Liver (tissue), 9 donors: ENCODE measurements around the gene LMOD1. TPM values are rescaled to one million over a fixed set of nuclear protein-coding genes. Genes with fewer than 3 reads are reported as not detected.

Source experiments
- DNase-seq: peaks from one replicate; pipeline ENCODE4 v3.0.0-alpha.2; 2017; ENCODE audit warnings: low spot score
- H3K27ac ChIP-seq, 2 donors: one replicate each; pipeline ENCODE4 v1.7.0; 2013; ENCODE audit warnings: inconsistent platforms in 2 of 2, low read length in 2 of 2, control low read depth in 1 of 2, low read depth in 1 of 2, mild to moderate bottlenecking in 1 of 2
- H3K27me3 ChIP-seq, 4 donors: one replicate each; pipeline versions ENCODE4 v1.6.1 to v1.7.0; 2013; ENCODE audit warnings: low read length in 3 of 4, inconsistent platforms in 1 of 4, mild to moderate bottlenecking in 1 of 4, moderate library complexity in 1 of 4; ENCODE audit not compliant: control insufficient read depth in 4 of 4, insufficient read depth in 4 of 4
- H3K36me3 ChIP-seq, 4 donors: one replicate each; pipeline versions ENCODE4 v1.6.1 to v1.7.0; 2013; ENCODE audit warnings: low read length in 3 of 4, mild to moderate bottlenecking in 3 of 4, low read depth in 1 of 4, moderate library complexity in 1 of 4; ENCODE audit not compliant: control insufficient read depth in 4 of 4, insufficient read depth in 3 of 4
- H3K4me1 ChIP-seq, 4 donors: one replicate each; pipeline versions ENCODE4 v1.6.1 to v1.7.0; 2013; ENCODE audit warnings: low read length in 3 of 4, mild to moderate bottlenecking in 3 of 4, moderate library complexity in 1 of 4; ENCODE audit not compliant: control insufficient read depth in 4 of 4, insufficient read depth in 4 of 4
- H3K4me3 ChIP-seq, 3 donors: one replicate each; pipeline versions ENCODE4 v1.6.1 to v1.7.0; 2013; ENCODE audit warnings: low read length in 3 of 3, control low read depth in 1 of 3, low read depth in 1 of 3, mild to moderate bottlenecking in 1 of 3
- H3K9ac ChIP-seq, 2 donors: one replicate each; pipeline ENCODE4 v1.7.0; 2013; ENCODE audit warnings: low read length in 2 of 2, mild to moderate bottlenecking in 2 of 2, moderate library complexity in 2 of 2, control low read depth in 1 of 2, low read depth in 1 of 2
- H3K9me3 ChIP-seq, 4 donors: one replicate each; pipeline versions ENCODE4 v1.6.1 to v1.7.0; 2013; ENCODE audit warnings: low read length in 3 of 4; ENCODE audit not compliant: control insufficient read depth in 4 of 4
- EGR1 ChIP-seq, 2 donors: IDR thresholded peaks; 2 replicates each; pipeline ENCODE4 v1.6.1; 2016 to 2018; ENCODE audit warnings: antibody characterized with exemption in 2 of 2, low read depth in 2 of 2
- FOXA2 ChIP-seq: IDR thresholded peaks from 2 replicates; pipeline ENCODE4 v1.6.1; 2016; ENCODE audit warnings: antibody characterized with exemption
- GABPA ChIP-seq, 2 donors: IDR thresholded peaks in 1 of 2; conservative IDR thresholded peaks in 1 of 2; 2 replicates each; pipeline ENCODE4 v1.6.1; 2016; ENCODE audit warnings: antibody characterized with exemption in 2 of 2, mild to moderate bottlenecking in 1 of 2, moderate library complexity in 1 of 2
- HNF4A ChIP-seq, 2 donors: conservative IDR thresholded peaks; 2 replicates each; pipeline ENCODE4 v1.6.1; 2016; ENCODE audit warnings: antibody characterized with exemption in 2 of 2, mild to moderate bottlenecking in 2 of 2
- HNF4G ChIP-seq: IDR thresholded peaks from 2 replicates; pipeline ENCODE4 v1.6.1; 2016; ENCODE audit warnings: antibody characterized with exemption
- JUND ChIP-seq, 2 donors: IDR thresholded peaks; 2 replicates each; pipeline ENCODE4 v1.6.1; 2016; ENCODE audit warnings: antibody characterized with exemption in 2 of 2
- RAD21 ChIP-seq, 2 donors: IDR thresholded peaks; 2 replicates each; pipeline ENCODE4 v1.6.1; 2016; ENCODE audit warnings: antibody characterized with exemption in 2 of 2, mild to moderate bottlenecking in 2 of 2
- RXRA ChIP-seq, 2 donors: IDR thresholded peaks; 2 replicates each; pipeline ENCODE4 v1.6.1; 2017 to 2018; ENCODE audit warnings: antibody characterized with exemption in 2 of 2, mild to moderate bottlenecking in 1 of 2
- SP1 ChIP-seq: IDR thresholded peaks from 2 replicates; pipeline ENCODE4 v1.6.1; 2018; ENCODE audit warnings: antibody characterized with exemption, mild to moderate bottlenecking
- TAF1 ChIP-seq: conservative IDR thresholded peaks from 2 replicates; pipeline ENCODE4 v1.6.1; 2016; ENCODE audit warnings: antibody characterized with exemption, mild to moderate bottlenecking
- WGBS: extraction: QIAGEN DNeasy Blood & Tissue Kit; methylation state at CpG from one replicate; pipeline ENCODE4 v1.1.7; 2013; 5-methylcytosine and 5-hydroxymethylcytosine counted together
- polyA plus RNA-seq, 2 donors: library from polyadenylated mRNA; stranded (reverse) in 1 of 2; unstranded in 1 of 2; fragments of 200-250 nt in 1 of 2; fragments of >200 nt in 1 of 2; fragmentation: Nextera tagmentation in 1 of 2; extraction: Ambion mirVana in 1 of 2; gene quantifications; one replicate each; pipeline versions ENCODE4 v1.2.1 to v1.2.3, GENCODE V29; 2013 to 2015
- total RNA-seq, 2 donors: library from RNA; depleted of rRNA; stranded (reverse); fragments of >200 nt; gene quantifications; one replicate each; pipeline ENCODE4 v1.2.3, GENCODE V29; 2014
- TF ChIP-seq, protein P1 (sequence below): IDR thresholded peaks from 2 replicates; pipeline ENCODE4 v1.6.1; 2016; ENCODE audit warnings: antibody characterized with exemption, mild to moderate bottlenecking
- TF ChIP-seq, protein P2 (sequence below): IDR thresholded peaks from 2 replicates; pipeline ENCODE4 v1.6.1; 2016; ENCODE audit warnings: antibody characterized with exemption
- TF ChIP-seq, protein P3 (sequence below): IDR thresholded peaks from 2 replicates; pipeline ENCODE4 v1.6.1; 2016; ENCODE audit warnings: antibody characterized with exemption
- donor health status: healthy.
- donor health status: healthy.
- donor health status: healthy.
- donor health status: healthy.
- donor health status: healthy.

Gene LMOD1
- total and polyA plus RNA-seq, 4 donors: 0.14 to 4.4 (median 2.2) TPM

DNA sequence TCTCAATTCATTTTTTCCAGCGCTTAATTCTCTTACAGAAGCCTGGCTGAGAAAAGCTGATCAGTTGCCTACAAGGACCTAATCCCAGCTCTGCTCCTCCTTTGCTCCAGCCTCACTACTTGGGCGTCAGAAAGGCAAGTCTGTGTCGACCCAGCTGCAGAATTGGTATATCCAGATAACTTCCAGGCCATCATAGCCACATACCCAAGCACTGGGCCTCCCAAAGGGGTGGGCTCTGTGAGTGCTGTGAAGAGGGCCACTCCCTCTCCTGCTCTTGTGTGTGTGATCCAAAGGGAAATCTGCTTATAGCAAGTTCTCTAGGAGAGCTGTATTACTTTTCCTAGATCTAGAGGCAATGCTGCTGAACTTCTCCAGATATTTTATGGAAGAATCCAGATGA is 18.1 kb downstream of the LMOD1 start:
- Histone ChIP-seq H3K27ac (no peak overlapping the region), H3K9me3 (no peaks in the 10 kb centered on the region), H3K27me3 (no peaks in the 10 kb centered on the region), H3K4me1 (no peaks in the 10 kb centered on the region), H3K9ac (no peak overlapping the region), H3K4me3 (no peak overlapping the region), H3K36me3 (no peaks in the 10 kb centered on the region)
- WGBS: 97% methylated on average over 3 of the region's 3 CpGs
- no peak for DNase-seq
- TF ChIP-seq, protein P1, sequence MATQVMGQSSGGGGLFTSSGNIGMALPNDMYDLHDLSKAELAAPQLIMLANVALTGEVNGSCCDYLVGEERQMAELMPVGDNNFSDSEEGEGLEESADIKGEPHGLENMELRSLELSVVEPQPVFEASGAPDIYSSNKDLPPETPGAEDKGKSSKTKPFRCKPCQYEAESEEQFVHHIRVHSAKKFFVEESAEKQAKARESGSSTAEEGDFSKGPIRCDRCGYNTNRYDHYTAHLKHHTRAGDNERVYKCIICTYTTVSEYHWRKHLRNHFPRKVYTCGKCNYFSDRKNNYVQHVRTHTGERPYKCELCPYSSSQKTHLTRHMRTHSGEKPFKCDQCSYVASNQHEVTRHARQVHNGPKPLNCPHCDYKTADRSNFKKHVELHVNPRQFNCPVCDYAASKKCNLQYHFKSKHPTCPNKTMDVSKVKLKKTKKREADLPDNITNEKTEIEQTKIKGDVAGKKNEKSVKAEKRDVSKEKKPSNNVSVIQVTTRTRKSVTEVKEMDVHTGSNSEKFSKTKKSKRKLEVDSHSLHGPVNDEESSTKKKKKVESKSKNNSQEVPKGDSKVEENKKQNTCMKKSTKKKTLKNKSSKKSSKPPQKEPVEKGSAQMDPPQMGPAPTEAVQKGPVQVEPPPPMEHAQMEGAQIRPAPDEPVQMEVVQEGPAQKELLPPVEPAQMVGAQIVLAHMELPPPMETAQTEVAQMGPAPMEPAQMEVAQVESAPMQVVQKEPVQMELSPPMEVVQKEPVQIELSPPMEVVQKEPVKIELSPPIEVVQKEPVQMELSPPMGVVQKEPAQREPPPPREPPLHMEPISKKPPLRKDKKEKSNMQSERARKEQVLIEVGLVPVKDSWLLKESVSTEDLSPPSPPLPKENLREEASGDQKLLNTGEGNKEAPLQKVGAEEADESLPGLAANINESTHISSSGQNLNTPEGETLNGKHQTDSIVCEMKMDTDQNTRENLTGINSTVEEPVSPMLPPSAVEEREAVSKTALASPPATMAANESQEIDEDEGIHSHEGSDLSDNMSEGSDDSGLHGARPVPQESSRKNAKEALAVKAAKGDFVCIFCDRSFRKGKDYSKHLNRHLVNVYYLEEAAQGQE: no peak
- TF ChIP-seq EGR1 (IDR thresholded peaks at IDR 0.05; ENCODE audit: low read depth in 2 of 2): no peak
- TF ChIP-seq GABPA (IDR thresholded peaks at IDR 0.05 in 1 of 2, conservative IDR thresholded peaks at IDR 0.05 in 1 of 2): no peak
- TF ChIP-seq, protein P2, sequence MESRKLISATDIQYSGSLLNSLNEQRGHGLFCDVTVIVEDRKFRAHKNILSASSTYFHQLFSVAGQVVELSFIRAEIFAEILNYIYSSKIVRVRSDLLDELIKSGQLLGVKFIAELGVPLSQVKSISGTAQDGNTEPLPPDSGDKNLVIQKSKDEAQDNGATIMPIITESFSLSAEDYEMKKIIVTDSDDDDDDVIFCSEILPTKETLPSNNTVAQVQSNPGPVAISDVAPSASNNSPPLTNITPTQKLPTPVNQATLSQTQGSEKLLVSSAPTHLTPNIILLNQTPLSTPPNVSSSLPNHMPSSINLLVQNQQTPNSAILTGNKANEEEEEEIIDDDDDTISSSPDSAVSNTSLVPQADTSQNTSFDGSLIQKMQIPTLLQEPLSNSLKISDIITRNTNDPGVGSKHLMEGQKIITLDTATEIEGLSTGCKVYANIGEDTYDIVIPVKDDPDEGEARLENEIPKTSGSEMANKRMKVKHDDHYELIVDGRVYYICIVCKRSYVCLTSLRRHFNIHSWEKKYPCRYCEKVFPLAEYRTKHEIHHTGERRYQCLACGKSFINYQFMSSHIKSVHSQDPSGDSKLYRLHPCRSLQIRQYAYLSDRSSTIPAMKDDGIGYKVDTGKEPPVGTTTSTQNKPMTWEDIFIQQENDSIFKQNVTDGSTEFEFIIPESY: no peak
- TF ChIP-seq SP1: no peak
- no peak for TF ChIP-seq TAF1
- no peak for TF ChIP-seq RXRA (IDR thresholded peaks at IDR 0.05)
- no peak for TF ChIP-seq HNF4A (conservative IDR thresholded peaks at IDR 0.05)
- TF ChIP-seq, protein P3, sequence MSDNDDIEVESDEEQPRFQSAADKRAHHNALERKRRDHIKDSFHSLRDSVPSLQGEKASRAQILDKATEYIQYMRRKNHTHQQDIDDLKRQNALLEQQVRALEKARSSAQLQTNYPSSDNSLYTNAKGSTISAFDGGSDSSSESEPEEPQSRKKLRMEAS: no peak

DNA sequence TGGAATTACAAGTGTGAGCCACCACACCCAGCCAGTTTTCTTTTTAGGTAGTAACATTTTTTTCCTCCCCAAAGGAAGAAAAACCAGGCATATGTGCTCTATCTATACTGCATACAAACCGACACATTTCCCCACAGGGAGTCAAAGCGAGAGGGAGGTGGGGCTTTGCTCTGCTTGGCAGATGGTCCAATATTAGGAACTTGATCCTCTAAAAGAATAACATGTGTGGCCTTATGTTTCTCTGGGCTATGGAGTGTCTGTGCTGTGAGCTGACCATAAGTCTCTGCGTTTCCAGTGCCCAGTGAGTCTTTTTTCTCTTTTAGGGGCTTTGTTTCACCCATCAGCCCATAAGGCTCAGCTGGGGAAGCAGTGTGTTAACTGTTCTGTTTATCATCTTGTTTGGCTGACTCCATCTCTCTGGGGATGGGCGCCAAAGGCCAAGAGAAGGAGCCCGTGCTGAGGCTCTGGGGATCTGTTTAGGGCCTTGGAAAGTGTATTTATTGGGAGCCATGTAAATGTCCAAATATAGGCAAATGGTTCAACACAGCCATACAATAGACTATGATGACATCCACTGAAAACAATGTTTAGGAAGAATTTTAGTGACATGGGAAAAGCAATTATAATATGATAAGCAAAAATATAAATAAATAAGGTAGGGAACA is 20.2 kb downstream of the LMOD1 start:
- Histone ChIP-seq H3K27me3 (no peaks in the 10 kb centered on the region), H3K36me3 (no peaks in the 10 kb centered on the region), H3K4me1 (no peaks in the 10 kb centered on the region), H3K4me3 (no peak overlapping the region), H3K27ac (no peak overlapping the region), H3K9me3 (no peaks in the 10 kb centered on the region), H3K9ac (no peak overlapping the region)
- DNase-seq: no peak
- 84% methylated on average over 5 of the region's 5 CpGs for WGBS
- TF ChIP-seq, protein P2: no peak
- TF ChIP-seq EGR1 (IDR thresholded peaks at IDR 0.05; ENCODE audit: low read depth in 2 of 2): no peak
- TF ChIP-seq RXRA (IDR thresholded peaks at IDR 0.05): no peak
- no peak for TF ChIP-seq JUND (IDR thresholded peaks at IDR 0.05)
- no peak for TF ChIP-seq TAF1
- no peak for TF ChIP-seq HNF4A (conservative IDR thresholded peaks at IDR 0.05)
- no peak for TF ChIP-seq GABPA (IDR thresholded peaks at IDR 0.05 in 1 of 2, conservative IDR thresholded peaks at IDR 0.05 in 1 of 2)
- TF ChIP-seq FOXA2: no peak
- TF ChIP-seq, protein P1: no peak
- TF ChIP-seq HNF4G: no peak
- TF ChIP-seq, protein P3: no peak
- no peak for TF ChIP-seq RAD21 (IDR thresholded peaks at IDR 0.05)
